ENCODE data around the gene OLIG3.

DNA sequence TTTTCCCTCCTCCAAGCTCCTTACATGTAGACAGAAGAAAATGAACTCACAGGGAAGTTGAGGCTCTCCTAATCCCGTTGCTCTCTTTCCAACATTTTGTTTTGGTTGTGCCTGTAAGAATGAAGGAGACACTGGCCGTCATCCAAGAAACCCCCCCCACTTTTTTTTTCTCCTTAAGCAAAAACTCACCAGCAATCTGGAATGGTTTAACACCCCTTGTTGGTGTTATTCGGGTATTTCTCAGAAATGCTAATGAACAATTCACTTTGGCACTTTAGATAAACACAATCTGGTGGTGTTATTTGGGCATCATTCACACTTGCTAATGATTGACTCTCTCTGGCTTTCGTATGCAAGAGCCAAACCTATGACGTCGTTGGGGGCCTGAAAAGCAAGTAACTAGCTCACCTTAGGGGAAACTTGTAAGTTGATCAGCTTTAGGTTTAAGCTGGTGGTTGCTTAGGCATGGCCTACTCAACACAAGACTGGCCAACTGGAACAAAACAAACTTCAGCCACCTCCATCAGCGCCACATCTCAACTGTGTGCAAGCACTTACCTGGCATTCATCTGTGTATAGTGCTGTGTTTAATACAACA is 24.3 kb upstream of the OLIG3 start:
- TF ChIP-seq, protein P1, sequence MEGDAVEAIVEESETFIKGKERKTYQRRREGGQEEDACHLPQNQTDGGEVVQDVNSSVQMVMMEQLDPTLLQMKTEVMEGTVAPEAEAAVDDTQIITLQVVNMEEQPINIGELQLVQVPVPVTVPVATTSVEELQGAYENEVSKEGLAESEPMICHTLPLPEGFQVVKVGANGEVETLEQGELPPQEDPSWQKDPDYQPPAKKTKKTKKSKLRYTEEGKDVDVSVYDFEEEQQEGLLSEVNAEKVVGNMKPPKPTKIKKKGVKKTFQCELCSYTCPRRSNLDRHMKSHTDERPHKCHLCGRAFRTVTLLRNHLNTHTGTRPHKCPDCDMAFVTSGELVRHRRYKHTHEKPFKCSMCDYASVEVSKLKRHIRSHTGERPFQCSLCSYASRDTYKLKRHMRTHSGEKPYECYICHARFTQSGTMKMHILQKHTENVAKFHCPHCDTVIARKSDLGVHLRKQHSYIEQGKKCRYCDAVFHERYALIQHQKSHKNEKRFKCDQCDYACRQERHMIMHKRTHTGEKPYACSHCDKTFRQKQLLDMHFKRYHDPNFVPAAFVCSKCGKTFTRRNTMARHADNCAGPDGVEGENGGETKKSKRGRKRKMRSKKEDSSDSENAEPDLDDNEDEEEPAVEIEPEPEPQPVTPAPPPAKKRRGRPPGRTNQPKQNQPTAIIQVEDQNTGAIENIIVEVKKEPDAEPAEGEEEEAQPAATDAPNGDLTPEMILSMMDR (conservative IDR thresholded peaks at IDR 0.05; ENCODE audit: low read depth, low read length) = no peak
- no peak for TF ChIP-seq EZH2 (IDR thresholded peaks at IDR 0.05; ENCODE audit: low read length, unreplicated experiment)
